SK-N-SH (cell line): ENCODE results near the gene EEF1A2. TPM values are rescaled to one million over a fixed set of nuclear protein-coding genes. Genes with fewer than 3 reads are reported as not detected.

ENCODE experiments used
- CTCF ChIA-PET: fragments of 300-600, 350-600 bp; formaldehyde crosslinking; extraction: SDS; loops from one replicate; lab custom pipeline; 2021; lab: Yijun Ruan, JAX
- POLR2A ChIA-PET: fragments of 350-600 bp; sonication (Branson Sonifier 250); formaldehyde crosslinking; extraction: SDS; loops from one replicate; lab custom pipeline; 2020; ENCODE audit warnings: antibody characterized with exemption, inconsistent platforms; lab: Yijun Ruan, JAX
- DNase-seq: peaks from one replicate; pipeline ENCODE4 v3.0.0; 2012
- H2AFZ ChIP-seq: fragments of 200-600 bp; sonication (generic); 2 replicates; pipeline ENCODE4 v1.8.1; 2016; ENCODE audit warnings: antibody characterized with exemption, mild to moderate bottlenecking, low read depth
- H3F3A ChIP-seq: fragments of 200-600 bp; sonication (generic); replicated peaks from 2 replicates; pipeline ENCODE3; 2016; ENCODE audit warnings: antibody characterized with exemption, mild to moderate bottlenecking; ENCODE audit not compliant: insufficient read depth
- H3K27ac ChIP-seq, 2 experiments: fragments of 200-500 bp in 1 of 2; fragments of 200-600 bp in 1 of 2; sonication (Bioruptor generic) in 1 of 2; sonication (generic), shearing (Covaris generic) in 1 of 2; 2 replicates each; pipeline versions ENCODE4 v1.5.1 to v1.6.1; 2014 to 2016; ENCODE audit warnings: low read depth in 2 of 2, inconsistent platforms in 1 of 2, low read length in 1 of 2, mild to moderate bottlenecking in 1 of 2, mixed read lengths in 1 of 2
- H3K27me3 ChIP-seq: fragments of 200-600 bp; sonication (generic), shearing (Covaris generic); 2 replicates; pipeline ENCODE4 v1.6.1; 2016; ENCODE audit warnings: mixed run types; ENCODE audit not compliant: insufficient read depth
- H3K36me3 ChIP-seq, 2 experiments: fragments of 200-500 bp in 1 of 2; fragments of 200-600 bp in 1 of 2; sonication (Bioruptor generic) in 1 of 2; sonication (generic) in 1 of 2; replicated peaks in 1 of 2; 2 replicates each; pipeline versions ENCODE3 to v1.5.1; 2014 to 2016; ENCODE audit warnings: low read length in 1 of 2, mild to moderate bottlenecking in 1 of 2; ENCODE audit not compliant: insufficient read depth in 2 of 2, control insufficient read depth in 1 of 2
- H3K4me1 ChIP-seq, 2 experiments: fragments of 200-500 bp in 1 of 2; fragments of 200-600 bp in 1 of 2; sonication (Bioruptor generic) in 1 of 2; sonication (generic), shearing (Covaris generic) in 1 of 2; 2 replicates each; pipeline versions ENCODE4 v1.5.1 to v1.6.1; 2014 to 2016; ENCODE audit warnings: low read depth in 1 of 2, low read length in 1 of 2, mixed run types in 1 of 2; ENCODE audit not compliant: insufficient read depth in 2 of 2, control insufficient read depth in 1 of 2
- H3K4me2 ChIP-seq: fragments of 200-600 bp; sonication (generic), shearing (Covaris generic); 2 replicates; pipeline ENCODE4 v1.6.1; 2017; ENCODE audit warnings: mixed run types
- H3K4me3 ChIP-seq, 2 experiments: fragments of 200-500 bp in 1 of 2; fragments of 200-600 bp in 1 of 2; sonication (Bioruptor generic) in 1 of 2; sonication (generic), shearing (Covaris generic) in 1 of 2; 2 replicates each; pipeline versions ENCODE4 v1.5.1 to v1.8.1; 2014 to 2016; ENCODE audit warnings: low read depth in 2 of 2, inconsistent platforms in 1 of 2, low read length in 1 of 2, mild to moderate bottlenecking in 1 of 2, mixed read lengths in 1 of 2, moderate library complexity in 1 of 2
- H3K79me2 ChIP-seq: fragments of 200-600 bp; sonication (generic); 2 replicates; pipeline ENCODE4 v1.8.1; 2017; ENCODE audit warnings: mild to moderate bottlenecking; ENCODE audit not compliant: insufficient read depth
- H3K9ac ChIP-seq: fragments of 200-600 bp; sonication (generic); 2 replicates; pipeline ENCODE4 v1.6.1; 2017; ENCODE audit warnings: mixed run types
- H3K9me2 ChIP-seq: fragments of 200-600 bp; sonication (generic); 2 replicates; pipeline ENCODE4 v1.6.1; 2017; ENCODE audit warnings: mixed run types
- H3K9me3 ChIP-seq: fragments of 200-600 bp; sonication (generic); 2 replicates; pipeline ENCODE4 v1.6.1; 2017; ENCODE audit warnings: mixed run types, mild to moderate bottlenecking, moderate library complexity
- H4K20me1 ChIP-seq: fragments of 200-600 bp; sonication (generic); 2 replicates; pipeline ENCODE4 v1.6.1; 2017; ENCODE audit warnings: mild to moderate bottlenecking, mixed run types; ENCODE audit not compliant: insufficient read depth
- CHD2 ChIP-seq: fragments of 150-350 bp; IDR thresholded peaks from 2 replicates; pipeline ENCODE4 v1.6.1; 2018; ENCODE audit warnings: low read length; ENCODE audit not compliant: partially characterized antibody
- EP300 ChIP-seq, 2 experiments: IDR thresholded peaks; 2 replicates each; pipeline versions ENCODE4 v1.4.0 to v1.6.1; 2012; ENCODE audit warnings: borderline replicate concordance in 1 of 2, low read depth in 1 of 2, low read length in 1 of 2
- FOXM1 ChIP-seq: IDR thresholded peaks from 2 replicates; pipeline ENCODE4 v1.4.0; 2012; ENCODE audit warnings: low read depth, mild to moderate bottlenecking
- GABPA ChIP-seq: IDR thresholded peaks from 2 replicates; pipeline ENCODE4 v1.4.0; 2012; ENCODE audit warnings: low read depth, mild to moderate bottlenecking
- GATA2 ChIP-seq: sonication (generic); formaldehyde crosslinking; IDR thresholded peaks from 2 replicates; pipeline ENCODE4 v1.5.0; 2020; ENCODE audit warnings: mild to moderate bottlenecking, missing genetic modification reagents
- MXI1 ChIP-seq: IDR thresholded peaks from 2 replicates; pipeline ENCODE4 v1.6.1; 2012; ENCODE audit warnings: mild to moderate bottlenecking, low read depth, low read length, improper control_type of control experiment
- NFIC ChIP-seq: IDR thresholded peaks from 2 replicates; pipeline ENCODE4 v1.4.0; 2012; ENCODE audit warnings: borderline replicate concordance
- RFX5 ChIP-seq: IDR thresholded peaks from 2 replicates; pipeline ENCODE4 v1.6.1; 2012; ENCODE audit warnings: mild to moderate bottlenecking, improper control_type of control experiment, low read length
- TCF12 ChIP-seq: IDR thresholded peaks from 2 replicates; pipeline ENCODE4 v1.4.0; 2012
- TEAD4 ChIP-seq: IDR thresholded peaks from 2 replicates; pipeline ENCODE4 v1.4.0; 2012; ENCODE audit warnings: mild to moderate bottlenecking, borderline replicate concordance; ENCODE audit not compliant: insufficient read depth
- WGBS: methylation state at CpG from one replicate; pipeline ENCODE4 v1.1.6; 2017; ENCODE audit warnings: low lambda C conversion rate; 5-methylcytosine and 5-hydroxymethylcytosine counted together
- polyA plus RNA-seq, 3 experiments: library from polyadenylated mRNA; depleted of rRNA; stranded (reverse); fragments of >200 nt; gene quantifications; 2 replicates each; pipeline ENCODE4 v1.2.3, GENCODE V29; 2012
- TF ChIP-seq, protein P1 (sequence below): IDR thresholded peaks from 2 replicates; pipeline ENCODE4 v1.4.0; 2012; ENCODE audit warnings: low read depth, borderline replicate concordance
- TF ChIP-seq, protein P2 (sequence below): fragments of 150-350 bp; IDR thresholded peaks from 2 replicates; pipeline ENCODE4 v1.6.1; 2016; ENCODE audit warnings: mild to moderate bottlenecking, low read depth, low read length

The EEF1A2 gene
- polyA plus RNA-seq, 1 of the 3 experiments (the other 2 are of a cell fraction) = 16.5 TPM

GRCh38 chr20:63452341-63452740 is 46.5 kb downstream of the EEF1A2 start:
- H3K9ac ChIP-seq = no peak overlapping the region
- peak overlapping the region in 1 of 2 experiments; percentile 99; a peak in 2 of 4 replicates for H3K27ac ChIP-seq
- ChIA-PET CTCF (interaction anchor here (0.9 to 2.0 kb wide), 6 partner anchors 13 to 142 kb away, joined by 3 to 8 read pairs (median 3); no protein-coding TSS in a partner anchor), POLR2A (interaction anchor here (1.4 to 1.6 kb wide), 2 partner anchors 32 to 69 kb away, joined by 6 read pairs; partner anchors contain the start of gene PPDPF)
- no peak overlapping the region for H3K4me3 ChIP-seq
- no peaks in the 10 kb centered on the region for H3F3A ChIP-seq
- peaks cover 9 to 76% of the 10 kb centered on the region in 2 experiments; a peak in 2 of 4 replicates for H3K4me1 ChIP-seq
- H3K79me2 ChIP-seq = no peaks in the 10 kb centered on the region
- no peaks in the 10 kb centered on the region for H4K20me1 ChIP-seq
- TF ChIP-seq NFIC (no peak), CHD2 (no peak), MXI1 (no peak), GABPA (no peak)
- TF ChIP-seq, protein P1, sequence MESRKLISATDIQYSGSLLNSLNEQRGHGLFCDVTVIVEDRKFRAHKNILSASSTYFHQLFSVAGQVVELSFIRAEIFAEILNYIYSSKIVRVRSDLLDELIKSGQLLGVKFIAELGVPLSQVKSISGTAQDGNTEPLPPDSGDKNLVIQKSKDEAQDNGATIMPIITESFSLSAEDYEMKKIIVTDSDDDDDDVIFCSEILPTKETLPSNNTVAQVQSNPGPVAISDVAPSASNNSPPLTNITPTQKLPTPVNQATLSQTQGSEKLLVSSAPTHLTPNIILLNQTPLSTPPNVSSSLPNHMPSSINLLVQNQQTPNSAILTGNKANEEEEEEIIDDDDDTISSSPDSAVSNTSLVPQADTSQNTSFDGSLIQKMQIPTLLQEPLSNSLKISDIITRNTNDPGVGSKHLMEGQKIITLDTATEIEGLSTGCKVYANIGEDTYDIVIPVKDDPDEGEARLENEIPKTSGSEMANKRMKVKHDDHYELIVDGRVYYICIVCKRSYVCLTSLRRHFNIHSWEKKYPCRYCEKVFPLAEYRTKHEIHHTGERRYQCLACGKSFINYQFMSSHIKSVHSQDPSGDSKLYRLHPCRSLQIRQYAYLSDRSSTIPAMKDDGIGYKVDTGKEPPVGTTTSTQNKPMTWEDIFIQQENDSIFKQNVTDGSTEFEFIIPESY = no peak
- TF ChIP-seq, protein P2, sequence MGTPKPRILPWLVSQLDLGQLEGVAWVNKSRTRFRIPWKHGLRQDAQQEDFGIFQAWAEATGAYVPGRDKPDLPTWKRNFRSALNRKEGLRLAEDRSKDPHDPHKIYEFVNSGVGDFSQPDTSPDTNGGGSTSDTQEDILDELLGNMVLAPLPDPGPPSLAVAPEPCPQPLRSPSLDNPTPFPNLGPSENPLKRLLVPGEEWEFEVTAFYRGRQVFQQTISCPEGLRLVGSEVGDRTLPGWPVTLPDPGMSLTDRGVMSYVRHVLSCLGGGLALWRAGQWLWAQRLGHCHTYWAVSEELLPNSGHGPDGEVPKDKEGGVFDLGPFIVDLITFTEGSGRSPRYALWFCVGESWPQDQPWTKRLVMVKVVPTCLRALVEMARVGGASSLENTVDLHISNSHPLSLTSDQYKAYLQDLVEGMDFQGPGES = no peak
- no peaks in the 10 kb centered on the region; the same call in 1 of the 2 replicates for H3K27me3 ChIP-seq
- no peaks in the 10 kb centered on the region for H3K36me3 ChIP-seq
- no peaks in the 10 kb centered on the region for H3K9me2 ChIP-seq
- no peak for DNase-seq
- H2AFZ ChIP-seq = no peak overlapping the region
- H3K4me2 ChIP-seq = no peak overlapping the region
- WGBS = 83% methylated on average over 18 of the region's 20 CpGs
- H3K9me3 ChIP-seq = no peaks in the 10 kb centered on the region

DNA sequence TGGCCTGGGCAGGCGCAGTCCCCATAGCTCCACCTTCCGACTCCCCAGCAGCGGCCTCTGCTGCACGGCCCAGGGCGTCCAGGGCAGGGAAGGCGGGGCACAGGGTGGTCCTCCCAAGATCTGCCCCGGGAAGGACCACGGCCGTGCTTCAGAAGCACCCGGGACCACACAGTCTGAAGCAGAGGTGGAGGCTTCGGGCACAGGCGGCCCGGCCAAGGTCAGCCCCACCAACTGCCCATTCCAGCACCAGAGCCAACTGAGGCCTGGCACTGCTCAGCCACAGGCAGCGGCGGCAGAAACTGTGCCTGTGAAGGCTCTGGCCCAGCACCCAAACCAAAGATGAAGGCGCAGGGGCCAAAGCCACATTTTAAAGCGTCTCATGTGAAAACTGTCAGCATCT is 47.1 kb downstream of the EEF1A2 start:
- ChIA-PET CTCF (interaction anchor here (0.9 to 2.0 kb wide), 5 partner anchors 13 to 86 kb away, joined by 3 to 8 read pairs (median 3); no protein-coding TSS in a partner anchor), POLR2A (interaction anchor here (1.4 to 1.6 kb wide), 2 partner anchors 33 to 69 kb away, joined by 6 read pairs; partner anchors contain the start of gene PPDPF)
- Histone ChIP-seq H3K4me1 (peaks cover 9 to 77% of the 10 kb centered on the region in 2 experiments; a peak in 2 of 4 replicates), H3F3A (no peaks in the 10 kb centered on the region), H3K36me3 (no peaks in the 10 kb centered on the region), H4K20me1 (no peaks in the 10 kb centered on the region), H3K4me3 (no peak overlapping the region), H3K27me3 (no peaks in the 10 kb centered on the region; the same call in 1 of the 2 replicates), H2AFZ (no peak overlapping the region), H3K9me2 (no peaks in the 10 kb centered on the region), H3K4me2 (no peak overlapping the region), H3K9ac (no peak overlapping the region), H3K9me3 (no peaks in the 10 kb centered on the region), H3K79me2 (no peaks in the 10 kb centered on the region), H3K27ac (peak overlapping the region in 1 of 2 experiments; percentile 99; a peak in 2 of 4 replicates)
- DNase-seq = no peak
- no peak for TF ChIP-seq TEAD4
- TF ChIP-seq RFX5 = no peak
- TF ChIP-seq FOXM1 = no peak
- TF ChIP-seq EP300 (IDR thresholded peaks at IDR 0.05; ENCODE audit: borderline replicate concordance in 1 of 2, low read depth in 1 of 2, low read length in 1 of 2) = no peak
- TF ChIP-seq GATA2 = no peak
- no peak for TF ChIP-seq TCF12
- 93% methylated on average over 8 of the region's 17 CpGs for WGBS
